Activated CD4-positive, alpha-beta T cell treated with anti-CD3 and anti-CD28 coated beads, Interleukin-2, amount 50 U/mL, for 48 hours (primary cell): Measurements from ENCODE around the gene FLVCR2.

Experiments used
- DNase-seq, 2 experiments: peaks; one replicate each; pipeline ENCODE4 v3.0.0-alpha.2; 2020

FLVCR2 gene

GRCh38 chr14:75634848-75635247 lies 56.4 kb downstream of the FLVCR2 start:
- DNase-seq: no peak

- DNase-seq: no peak
These were observed 57.8 kb downstream of the FLVCR2 start for GRCh38 chr14:75636100-75636692.

GRCh38 chr14:75640876-75641275 lies 62.5 kb downstream of the FLVCR2 start:
- DNase-seq: no peak

GRCh38 chr14:75643985-75644384 lies 65.6 kb downstream of the FLVCR2 start:
- no peak for DNase-seq

- DNase-seq: no peak
These were observed 66.6 kb downstream of the FLVCR2 start for GRCh38 chr14:75645056-75645455.

GRCh38 chr14:75646762-75647161 lies 68.3 kb downstream of the FLVCR2 start:
- no peak for DNase-seq

- DNase-seq: no peak
These were observed 69.2 kb downstream of the FLVCR2 start for GRCh38 chr14:75647640-75648039.

GRCh38 chr14:75648066-75648838 lies 69.8 kb downstream of the FLVCR2 start:
- no peak for DNase-seq

GRCh38 chr14:75649337-75649736 lies 70.9 kb downstream of the FLVCR2 start:
- DNase-seq: no peak

GRCh38 chr14:75649773-75650172 lies 71.4 kb downstream of the FLVCR2 start:
- no peak for DNase-seq

GRCh38 chr14:75650253-75651058 lies 72.0 kb downstream of the FLVCR2 start:
- DNase-seq: no peak

GRCh38 chr14:75653563-75653962 lies 75.1 kb downstream of the FLVCR2 start:
- no peak for DNase-seq

GRCh38 chr14:75654127-75654732 lies 75.8 kb downstream of the FLVCR2 start:
- DNase-seq: peak; percentile 88 to 91

GRCh38 chr14:75655235-75655634 lies 76.8 kb downstream of the FLVCR2 start:
- no peak for DNase-seq

GRCh38 chr14:75657331-75657730 lies 78.9 kb downstream of the FLVCR2 start:
- DNase-seq: no peak

- no peak for DNase-seq
These were observed 80.5 kb downstream of the FLVCR2 start for GRCh38 chr14:75658957-75659356.

- DNase-seq: no peak
These were observed 81.8 kb downstream of the FLVCR2 start for GRCh38 chr14:75660238-75660629.

GRCh38 chr14:75660630-75661498 lies 82.4 kb downstream of the FLVCR2 start, which contains the start of the genes ERG28 and TTLL5:
TSS of gene ERG28 (minus strand) at chr14:75660876. CDS start at chr14:75657502, 3,374 bp downstream.
TSS of gene TTLL5 (plus strand) at chr14:75661246. CDS start at chr14:75663150, 1,904 bp downstream.
- DNase-seq: peak; percentile 95 to 96

- no peak for DNase-seq
These were observed 83.0 kb downstream of the FLVCR2 start for GRCh38 chr14:75661499-75661814.

- no peak for DNase-seq
These were observed 84.5 kb downstream of the FLVCR2 start for GRCh38 chr14:75662966-75663365.

- DNase-seq: no peak
These were observed 88.8 kb downstream of the FLVCR2 start for GRCh38 chr14:75667099-75667765.
